PFSK-1 (cell line): ENCODE data around the gene PLEKHO1.

Experiments
- FOXP2 ChIP-seq: optimal IDR thresholded peaks from 2 replicates; pipeline ENCODE3; 2011; ENCODE audit warnings: borderline replicate concordance, control low read depth, inconsistent platforms; ENCODE audit not compliant: insufficient read depth; ENCODE audit errors: extremely low read length, extremely low read depth
- POLR2AphosphoS5 ChIP-seq: IDR thresholded peaks from 2 replicates; pipeline ENCODE4 v1.6.1; 2012; ENCODE audit warnings: low read depth, mild to moderate bottlenecking, control low read depth, low read length, moderate library complexity
- REST ChIP-seq, 2 experiments: IDR thresholded peaks; 2 replicates each; pipeline versions ENCODE4 v1.6.1 to v1.8.0; 2011 to 2012; ENCODE audit warnings: low read depth in 2 of 2, low read length in 2 of 2, control low read depth in 1 of 2, inconsistent platforms in 1 of 2, mild to moderate bottlenecking in 1 of 2, moderate library complexity in 1 of 2; ENCODE audit not compliant: insufficient read depth in 1 of 2
- SIN3A ChIP-seq: IDR thresholded peaks from 2 replicates; pipeline ENCODE4 v1.6.1; 2012; ENCODE audit warnings: mild to moderate bottlenecking, low read length, moderate library complexity, borderline replicate concordance; ENCODE audit not compliant: insufficient read depth
- TAF1 ChIP-seq: IDR thresholded peaks from 2 replicates; pipeline ENCODE4 v1.6.1; 2012; ENCODE audit warnings: low read length, control low read depth, borderline replicate concordance; ENCODE audit not compliant: insufficient read depth

The PLEKHO1 gene

GRCh38 chr1:150173141-150173585 lies 23.4 kb downstream of the PLEKHO1 start:
- TF ChIP-seq FOXP2 (no peak), SIN3A (no peak)

- TF ChIP-seq TAF1: no peak
- TF ChIP-seq POLR2AphosphoS5: no peak
- no peak for TF ChIP-seq REST (IDR thresholded peaks at IDR 0.05; ENCODE audit: insufficient read depth in 1 of 2, low read depth in 2 of 2, low read length in 2 of 2)
- TF ChIP-seq FOXP2: no peak
- TF ChIP-seq SIN3A: no peak
Observed at GRCh38 chr1:150176593-150176992, 26.9 kb downstream of the PLEKHO1 start.

GRCh38 chr1:150178548-150178947 lies 28.8 kb downstream of the PLEKHO1 start:
- TF ChIP-seq FOXP2 (no peak), SIN3A (no peak), POLR2AphosphoS5 (no peak), TAF1 (no peak), REST (IDR thresholded peaks at IDR 0.05; ENCODE audit: insufficient read depth in 1 of 2, low read depth in 2 of 2, low read length in 2 of 2) (no peak)

- TF ChIP-seq REST (IDR thresholded peaks at IDR 0.05; ENCODE audit: insufficient read depth in 1 of 2, low read depth in 2 of 2, low read length in 2 of 2) (no peak), SIN3A (no peak), FOXP2 (no peak), POLR2AphosphoS5 (no peak), TAF1 (no peak)
Observed at GRCh38 chr1:150179867-150180266, 30.2 kb downstream of the PLEKHO1 start.

- TF ChIP-seq REST (IDR thresholded peaks at IDR 0.05; ENCODE audit: insufficient read depth in 1 of 2, low read depth in 2 of 2, low read length in 2 of 2): no peak
- no peak for TF ChIP-seq SIN3A
- no peak for TF ChIP-seq FOXP2
- TF ChIP-seq POLR2AphosphoS5: no peak
- TF ChIP-seq TAF1: no peak
Observed at GRCh38 chr1:150180474-150180873, 30.8 kb downstream of the PLEKHO1 start.
